ENCODE results near the gene CYGB. TPM values are rescaled to one million over a fixed set of nuclear protein-coding genes. Genes with fewer than 3 reads are reported as not detected.

The CYGB gene
- total and polyA plus RNA-seq, 9 of the 15 experiments (the other 6 are each of a cell fraction or from before 2014, with no cell fraction given) = 0.08 to 0.95 (median 0.18) TPM; not detected in 5

DNA sequence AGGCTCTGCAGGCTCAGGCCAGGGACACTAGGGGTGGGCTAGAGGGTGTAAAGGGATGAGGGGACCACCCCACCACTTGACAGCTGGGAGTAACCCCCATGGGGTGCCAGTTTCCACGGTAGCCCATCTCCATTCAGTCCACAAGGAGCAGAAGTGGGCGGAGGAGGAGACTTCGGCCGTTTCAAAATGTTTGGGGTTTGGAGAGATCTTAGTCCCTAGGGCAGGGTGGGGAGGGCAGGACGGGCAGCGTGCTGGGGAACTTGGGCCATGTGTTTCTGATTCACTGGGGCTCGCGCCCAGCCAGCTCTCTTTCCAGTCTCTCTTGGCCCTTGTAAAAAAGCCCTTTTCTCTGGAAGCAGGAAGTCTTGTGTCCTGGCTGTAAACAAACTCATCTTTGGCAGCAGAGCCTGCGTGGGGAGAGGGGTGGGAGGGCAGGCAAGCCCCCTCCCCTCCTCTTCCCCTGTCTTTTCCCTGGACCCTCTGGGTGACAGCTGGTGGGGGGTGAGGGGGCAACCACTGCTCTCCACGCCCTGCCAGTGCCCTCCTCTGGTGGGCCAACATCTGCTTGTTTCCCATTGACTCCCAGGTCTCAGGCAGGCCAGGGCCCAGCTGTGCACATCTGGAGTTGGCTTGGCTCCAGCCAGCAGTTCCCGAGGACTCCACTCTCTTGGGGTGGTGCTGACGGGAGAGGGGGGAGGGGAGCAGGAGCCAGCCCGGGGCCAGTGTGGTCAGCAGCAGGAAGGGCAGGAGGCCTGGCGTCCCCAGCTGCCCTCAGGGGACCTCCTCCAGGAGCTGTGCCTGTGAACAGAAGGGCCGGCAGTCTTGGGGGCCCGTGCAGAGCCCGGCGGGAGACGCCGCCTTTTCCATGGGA is 8.1 kb downstream of the CYGB start (continued):
- TF ChIP-seq, protein P1, sequence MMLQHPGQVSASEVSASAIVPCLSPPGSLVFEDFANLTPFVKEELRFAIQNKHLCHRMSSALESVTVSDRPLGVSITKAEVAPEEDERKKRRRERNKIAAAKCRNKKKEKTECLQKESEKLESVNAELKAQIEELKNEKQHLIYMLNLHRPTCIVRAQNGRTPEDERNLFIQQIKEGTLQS (IDR thresholded peaks at IDR 0.05) = no peak
- TF ChIP-seq, protein P1 (CRISPR knock-in tag; conservative IDR thresholded peaks at IDR 0.05) = no peak
- TF ChIP-seq HDGF (IDR thresholded peaks at IDR 0.05) (no peak; the same call in 1 of the 2 replicates), ZNF133 (CRISPR knock-in tag; IDR thresholded peaks at IDR 0.05) (no peak), BACH1 (tag; IDR thresholded peaks at IDR 0.05) (no peak), CBFA2T2 (conservative IDR thresholded peaks at IDR 0.05) (peak; percentile 66), EHMT2 (IDR thresholded peaks at IDR 0.05) (no peak), YBX1 (IDR thresholded peaks at IDR 0.05) (no peak), XRCC5 (IDR thresholded peaks at IDR 0.05; ENCODE audit: low read depth, low read length) (no peak), GATA2 (CRISPR knock-in tag; IDR thresholded peaks at IDR 0.05) (no peak), FOSL1 (tag; conservative IDR thresholded peaks at IDR 0.05) (no peak), TGIF2 (CRISPR knock-in tag; IDR thresholded peaks at IDR 0.05) (no peak), PHF8 (IDR thresholded peaks at IDR 0.05; ENCODE audit: borderline replicate concordance, low read length) (peak; percentile 15; the same call in 1 of the 2 replicates), ZNF347 (CRISPR knock-in tag; IDR thresholded peaks at IDR 0.05; ENCODE audit: low read depth) (no peak), ZNF75A (CRISPR knock-in tag; IDR thresholded peaks at IDR 0.05) (no peak), ZNF175 (CRISPR knock-in tag; IDR thresholded peaks at IDR 0.05; ENCODE audit: low read depth) (no peak; the same call in 1 of the 2 replicates), DDX20 (tag; IDR thresholded peaks at IDR 0.05; ENCODE audit: low read depth) (no peak), ZNF699 (CRISPR knock-in tag; IDR thresholded peaks at IDR 0.05; ENCODE audit: insufficient replicate concordance) (no peak), RUNX1 (IDR thresholded peaks at IDR 0.05; ENCODE audit: low read depth) (no peak), HNRNPH1 (optimal IDR thresholded peaks at IDR 0.05; ENCODE audit: low read depth, low read length) (no peak), NFIC (IDR thresholded peaks at IDR 0.05) (peak; percentile 98), IFI16 (CRISPR knock-in tag; IDR thresholded peaks at IDR 0.05) (no peak)
- TF ChIP-seq, protein P2, sequence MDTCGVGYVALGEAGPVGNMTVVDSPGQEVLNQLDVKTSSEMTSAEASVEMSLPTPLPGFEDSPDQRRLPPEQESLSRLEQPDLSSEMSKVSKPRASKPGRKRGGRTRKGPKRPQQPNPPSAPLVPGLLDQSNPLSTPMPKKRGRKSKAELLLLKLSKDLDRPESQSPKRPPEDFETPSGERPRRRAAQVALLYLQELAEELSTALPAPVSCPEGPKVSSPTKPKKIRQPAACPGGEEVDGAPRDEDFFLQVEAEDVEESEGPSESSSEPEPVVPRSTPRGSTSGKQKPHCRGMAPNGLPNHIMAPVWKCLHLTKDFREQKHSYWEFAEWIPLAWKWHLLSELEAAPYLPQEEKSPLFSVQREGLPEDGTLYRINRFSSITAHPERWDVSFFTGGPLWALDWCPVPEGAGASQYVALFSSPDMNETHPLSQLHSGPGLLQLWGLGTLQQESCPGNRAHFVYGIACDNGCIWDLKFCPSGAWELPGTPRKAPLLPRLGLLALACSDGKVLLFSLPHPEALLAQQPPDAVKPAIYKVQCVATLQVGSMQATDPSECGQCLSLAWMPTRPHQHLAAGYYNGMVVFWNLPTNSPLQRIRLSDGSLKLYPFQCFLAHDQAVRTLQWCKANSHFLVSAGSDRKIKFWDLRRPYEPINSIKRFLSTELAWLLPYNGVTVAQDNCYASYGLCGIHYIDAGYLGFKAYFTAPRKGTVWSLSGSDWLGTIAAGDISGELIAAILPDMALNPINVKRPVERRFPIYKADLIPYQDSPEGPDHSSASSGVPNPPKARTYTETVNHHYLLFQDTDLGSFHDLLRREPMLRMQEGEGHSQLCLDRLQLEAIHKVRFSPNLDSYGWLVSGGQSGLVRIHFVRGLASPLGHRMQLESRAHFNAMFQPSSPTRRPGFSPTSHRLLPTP (IDR thresholded peaks at IDR 0.05; ENCODE audit: borderline replicate concordance, extremely low read depth, insufficient read length) = no peak
- TF ChIP-seq, protein P3, sequence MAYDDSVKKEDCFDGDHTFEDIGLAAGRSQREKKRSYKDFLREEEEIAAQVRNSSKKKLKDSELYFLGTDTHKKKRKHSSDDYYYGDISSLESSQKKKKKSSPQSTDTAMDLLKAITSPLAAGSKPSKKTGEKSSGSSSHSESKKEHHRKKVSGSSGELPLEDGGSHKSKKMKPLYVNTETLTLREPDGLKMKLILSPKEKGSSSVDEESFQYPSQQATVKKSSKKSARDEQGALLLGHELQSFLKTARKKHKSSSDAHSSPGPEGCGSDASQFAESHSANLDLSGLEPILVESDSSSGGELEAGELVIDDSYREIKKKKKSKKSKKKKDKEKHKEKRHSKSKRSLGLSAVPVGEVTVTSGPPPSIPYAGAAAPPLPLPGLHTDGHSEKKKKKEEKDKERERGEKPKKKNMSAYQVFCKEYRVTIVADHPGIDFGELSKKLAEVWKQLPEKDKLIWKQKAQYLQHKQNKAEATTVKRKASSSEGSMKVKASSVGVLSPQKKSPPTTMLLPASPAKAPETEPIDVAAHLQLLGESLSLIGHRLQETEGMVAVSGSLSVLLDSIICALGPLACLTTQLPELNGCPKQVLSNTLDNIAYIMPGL (CRISPR knock-in tag; IDR thresholded peaks at IDR 0.05) = no peak

All from K562 (cell line).